Astrocyte of the spinal cord (primary cell): ENCODE data around the gene CHD9NB.
"Not testable (repeated sequence)": the region's sequence is repeated elsewhere in the genome, so short reads cannot be mapped to it uniquely, and the experiment has no call there.

Source experiments
- DNase-seq: peaks from one replicate; pipeline ENCODE4 v3.0.0; 2011; ENCODE audit warnings: low read depth, low spot score
- H3K4me3 ChIP-seq: 2 replicates; pipeline ENCODE4 v1.5.1; 2011; ENCODE audit warnings: low read depth, mild to moderate bottlenecking, low read length, moderate library complexity
- CTCF ChIP-seq: IDR thresholded peaks from 2 replicates; pipeline ENCODE4 v1.5.1; 2012; ENCODE audit warnings: low read depth, mild to moderate bottlenecking, low read length, inconsistent platforms
- in situ Hi-C: cut with HindIII; loops from 2 replicates; pipeline ENCODE4 v1.10.0; 2017; ENCODE audit warnings: low sequenced_read_pairs

CHD9NB gene

GRCh38 chr16:53043986-53044601 is 8.6 kb downstream of the CHD9NB start:
- in situ Hi-C loops, result no loop called here
- H3K4me3 ChIP-seq, result no peak overlapping the region
- DNase-seq, result peak; percentile 18
- TF ChIP-seq CTCF, result no peak

- TF ChIP-seq CTCF, result no peak
- H3K4me3 ChIP-seq, result no peak overlapping the region
- DNase-seq, result no peak
- in situ Hi-C loops, result no loop called here
Measured at GRCh38 chr16:53043428-53043831, 9.3 kb downstream of the CHD9NB start.

- no peak overlapping the region for H3K4me3 ChIP-seq
- no peak for TF ChIP-seq CTCF
- DNase-seq, result no peak
- in situ Hi-C loops, result no loop called here
Measured at GRCh38 chr16:53042235-53042701, 10.4 kb downstream of the CHD9NB start.

GRCh38 chr16:53041320-53042051 is 11.2 kb downstream of the CHD9NB start:
- DNase-seq, result peak; percentile 44
- no peak for TF ChIP-seq CTCF
- H3K4me3 ChIP-seq, result no peak overlapping the region
- in situ Hi-C loops, result no loop called here

DNA sequence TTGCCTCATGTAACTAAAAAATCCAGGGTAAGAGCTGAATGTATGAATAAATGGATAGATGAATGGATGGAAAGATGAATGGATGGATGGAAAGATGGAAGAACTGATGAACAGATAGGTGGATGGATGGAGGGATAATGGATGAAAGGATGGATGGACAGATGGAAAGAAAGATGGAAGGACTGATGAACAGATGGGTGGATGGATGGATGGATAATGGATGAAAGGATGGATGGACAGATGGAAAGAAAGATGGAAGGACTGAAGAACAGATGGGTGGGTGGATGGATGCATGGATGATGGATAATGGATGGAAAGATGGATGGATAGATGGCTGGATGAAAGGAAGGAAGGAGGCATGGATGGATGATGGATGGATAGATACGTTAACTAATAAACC is 11.9 kb downstream of the CHD9NB start:
- no peak for DNase-seq
- in situ Hi-C loops, result no loop called here
- TF ChIP-seq CTCF, result no peak
- no peak overlapping the region for H3K4me3 ChIP-seq

DNA sequence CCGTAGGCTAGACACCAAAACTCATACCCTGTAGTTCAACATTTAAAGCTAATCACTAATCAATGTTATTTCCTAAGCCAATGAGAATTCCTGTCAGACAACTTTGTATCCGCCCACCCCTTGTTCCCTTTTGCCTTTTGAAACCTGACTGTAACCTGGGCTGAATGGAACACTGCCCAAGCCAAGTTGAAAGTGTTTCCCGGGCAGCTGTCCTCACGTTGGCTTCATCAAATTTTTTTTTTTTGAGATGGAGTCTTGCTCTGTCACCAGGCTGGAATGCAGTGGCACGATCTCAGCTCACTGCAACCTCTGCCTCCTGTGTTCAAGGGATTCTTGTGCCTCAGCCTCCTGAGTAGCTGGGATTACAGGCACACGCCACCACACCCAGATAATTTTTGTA is 16.0 kb downstream of the CHD9NB start:
- H3K4me3 ChIP-seq, DNase-seq, in situ Hi-C loops: not testable (repeated sequence)

DNA sequence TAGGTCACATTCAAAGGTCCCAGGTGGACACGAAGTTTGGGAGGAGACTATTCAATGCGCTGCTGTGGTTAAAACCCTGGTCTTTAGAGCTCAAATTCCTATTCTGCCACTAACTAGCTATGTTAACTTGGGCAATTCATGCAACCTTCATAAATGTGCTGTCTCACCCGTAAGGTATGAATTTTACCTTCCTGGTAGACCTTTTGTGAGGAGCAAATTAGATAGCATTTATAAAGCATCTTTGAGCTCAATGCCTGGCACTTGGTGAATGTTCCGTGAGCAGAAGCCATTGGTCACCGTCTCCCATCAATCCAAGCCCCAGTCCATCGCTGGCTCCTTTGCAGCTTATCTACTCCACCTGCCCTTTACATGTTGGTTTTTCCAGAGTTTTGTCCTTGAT is 16.6 kb downstream of the CHD9NB start:
- in situ Hi-C loops, result no loop called here
- no peak for DNase-seq
- TF ChIP-seq CTCF, result no peak

More for the DNA sequence above, 16.6 kb downstream of the CHD9NB start:
- H3K4me3 ChIP-seq, result no peak overlapping the region
